Keratinocyte (primary cell): ENCODE results near the gene APBB1IP.
"Not testable (repeated sequence)": the region's sequence is repeated elsewhere in the genome, so short reads cannot be mapped to it uniquely, and the experiment has no call there.

Experiments
- CTCF ChIP-seq, 3 experiments: IDR thresholded peaks in 1 of 3; conservative IDR thresholded peaks in 1 of 3; optimal IDR thresholded peaks in 1 of 3; 2 replicates in 2 of 3; 3 replicates in 1 of 3; pipeline versions ENCODE3 to v1.5.1; 2011; ENCODE audit warnings: low read length in 3 of 3, mild to moderate bottlenecking in 3 of 3, moderate library complexity in 2 of 3, control low read depth in 1 of 3, inconsistent platforms in 1 of 3; ENCODE audit not compliant: insufficient read depth in 2 of 3; ENCODE audit errors: extremely low read depth in 1 of 3
- EZH2 ChIP-seq: IDR thresholded peaks from one replicate; pipeline ENCODE4 v1.6.1; 2012; ENCODE audit warnings: inconsistent platforms, mild to moderate bottlenecking, low read length, moderate library complexity

GRCh38 chr10:26398353-26398752, 39.8 kb upstream of the APBB1IP start:
- TF ChIP-seq CTCF (optimal IDR thresholded peaks at IDR 0.05 in 1 of 3, IDR thresholded peaks at IDR 0.05 in 1 of 3, conservative IDR thresholded peaks at IDR 0.05 in 1 of 3; ENCODE audit: extremely low read depth in 1 of 3, insufficient read depth in 2 of 3, low read length in 3 of 3); EZH2: not testable (repeated sequence)
